Gastroesophageal sphincter (tissue), 3 donors: ENCODE results near the gene KNDC1.

ENCODE experiments used
- EP300 ChIP-seq: sonication (generic); formaldehyde crosslinking; IDR thresholded peaks from one replicate; pipeline ENCODE4 v1.6.1; 2017; ENCODE audit warnings: antibody characterized with exemption, mild to moderate bottlenecking
- POLR2AphosphoS5 ChIP-seq: sonication (generic); formaldehyde crosslinking; IDR thresholded peaks from one replicate; pipeline ENCODE4 v1.6.1; 2017; ENCODE audit warnings: antibody characterized with exemption
- TF ChIP-seq, protein P1 (sequence below), 4 experiments: fragments of 200-600 bp in 2 of 4; fragments of 450-650 bp in 2 of 4; sonication (generic) in 1 of 4; IDR thresholded peaks; one replicate each; pipeline ENCODE4 v1.5.1; 2017 to 2019; ENCODE audit warnings: antibody characterized with exemption in 4 of 4, mild to moderate bottlenecking in 2 of 4, moderate library complexity in 2 of 4

GRCh38 chr10:133247681-133248333 lies 87.8 kb downstream of the KNDC1 start:
- TF ChIP-seq, protein P1, sequence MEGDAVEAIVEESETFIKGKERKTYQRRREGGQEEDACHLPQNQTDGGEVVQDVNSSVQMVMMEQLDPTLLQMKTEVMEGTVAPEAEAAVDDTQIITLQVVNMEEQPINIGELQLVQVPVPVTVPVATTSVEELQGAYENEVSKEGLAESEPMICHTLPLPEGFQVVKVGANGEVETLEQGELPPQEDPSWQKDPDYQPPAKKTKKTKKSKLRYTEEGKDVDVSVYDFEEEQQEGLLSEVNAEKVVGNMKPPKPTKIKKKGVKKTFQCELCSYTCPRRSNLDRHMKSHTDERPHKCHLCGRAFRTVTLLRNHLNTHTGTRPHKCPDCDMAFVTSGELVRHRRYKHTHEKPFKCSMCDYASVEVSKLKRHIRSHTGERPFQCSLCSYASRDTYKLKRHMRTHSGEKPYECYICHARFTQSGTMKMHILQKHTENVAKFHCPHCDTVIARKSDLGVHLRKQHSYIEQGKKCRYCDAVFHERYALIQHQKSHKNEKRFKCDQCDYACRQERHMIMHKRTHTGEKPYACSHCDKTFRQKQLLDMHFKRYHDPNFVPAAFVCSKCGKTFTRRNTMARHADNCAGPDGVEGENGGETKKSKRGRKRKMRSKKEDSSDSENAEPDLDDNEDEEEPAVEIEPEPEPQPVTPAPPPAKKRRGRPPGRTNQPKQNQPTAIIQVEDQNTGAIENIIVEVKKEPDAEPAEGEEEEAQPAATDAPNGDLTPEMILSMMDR (IDR thresholded peaks at IDR 0.05): no peak
- TF ChIP-seq POLR2AphosphoS5 (no peak), EP300 (no peak)
